GM12878 (cell line): Measurements from ENCODE around the gene MMEL1. TPM values are rescaled to one million over a fixed set of nuclear protein-coding genes. Genes with fewer than 3 reads are reported as not detected.

Experiments used
- BMI1 ChIP-seq: fragments of 450-650 bp; IDR thresholded peaks from 2 replicates; pipeline ENCODE4 v1.6.1; 2016; ENCODE audit warnings: mild to moderate bottlenecking, moderate library complexity, borderline replicate concordance
- CBFB ChIP-seq: IDR thresholded peaks from 2 replicates; pipeline ENCODE4 v1.6.1; 2016; ENCODE audit warnings: antibody characterized with exemption, low read depth
- CHD4 ChIP-seq: fragments of 200-600 bp; sonication (generic); IDR thresholded peaks from 2 replicates; pipeline ENCODE4 v1.6.1; 2016; ENCODE audit warnings: mild to moderate bottlenecking
- CREB1 ChIP-seq: IDR thresholded peaks from 2 replicates; pipeline ENCODE4 v1.6.1; 2012; ENCODE audit warnings: low read depth, mild to moderate bottlenecking, inconsistent platforms
- DPF2 ChIP-seq: fragments of 450-650 bp; IDR thresholded peaks from 2 replicates; pipeline ENCODE4 v1.6.1; 2017; ENCODE audit warnings: mild to moderate bottlenecking
- ELK1 ChIP-seq: IDR thresholded peaks from 2 replicates; pipeline ENCODE4 v1.6.1; 2012; ENCODE audit warnings: low read depth, low read length, improper control_type of control experiment
- EP300 ChIP-seq, 2 experiments: fragments of 150-350 bp in 1 of 2; IDR thresholded peaks; 2 replicates each; pipeline ENCODE4 v1.6.1; 2011 to 2012; ENCODE audit warnings: low read depth in 2 of 2, low read length in 2 of 2, borderline replicate concordance in 1 of 2, improper control_type of control experiment in 1 of 2, inconsistent platforms in 1 of 2; ENCODE audit not compliant: control insufficient read depth in 1 of 2
- HDAC6 ChIP-seq: fragments of 200-600 bp; sonication (generic); IDR thresholded peaks from one replicate; pipeline ENCODE4 v1.8.0; 2017; ENCODE audit warnings: antibody characterized with exemption; ENCODE audit not compliant: unreplicated experiment
- HDGF ChIP-seq: fragments of 450-650 bp; IDR thresholded peaks from 2 replicates; pipeline ENCODE4 v1.6.1; 2016; ENCODE audit warnings: antibody characterized with exemption
- HSF1 ChIP-seq: fragments of 150-350 bp; IDR thresholded peaks from 2 replicates; pipeline ENCODE4 v1.6.1; 2014; ENCODE audit warnings: mild to moderate bottlenecking, low read depth, low read length
- JUND ChIP-seq: IDR thresholded peaks from 2 replicates; pipeline ENCODE4 v1.6.1; 2012; ENCODE audit warnings: low read depth, mild to moderate bottlenecking, low read length, improper control_type of control experiment, moderate library complexity
- NRF1 ChIP-seq: conservative IDR thresholded peaks from 2 replicates; pipeline ENCODE4 v1.6.1; 2011; ENCODE audit warnings: mild to moderate bottlenecking, low read depth, low read length, improper control_type of control experiment
- PAX5 ChIP-seq: IDR thresholded peaks from 2 replicates; pipeline ENCODE4 v1.6.1; 2011; ENCODE audit warnings: low read depth, low read length, borderline replicate concordance
- POU2F2 ChIP-seq: IDR thresholded peaks from 3 replicates; pipeline ENCODE4 v1.6.1; 2011; ENCODE audit warnings: low read depth, mild to moderate bottlenecking, low read length, borderline replicate concordance
- SIX5 ChIP-seq: IDR thresholded peaks from 2 replicates; pipeline ENCODE4 v1.6.1; 2011; ENCODE audit warnings: mild to moderate bottlenecking, low read depth, low read length, moderate library complexity; ENCODE audit not compliant: severe bottlenecking
- SUPT20H ChIP-seq: IDR thresholded peaks from 2 replicates; pipeline ENCODE4 v1.6.1; 2011; ENCODE audit warnings: low read depth, mild to moderate bottlenecking, low read length, moderate library complexity, borderline replicate concordance; ENCODE audit not compliant: control insufficient read depth
- TBL1XR1 ChIP-seq: IDR thresholded peaks from 2 replicates; pipeline ENCODE4 v1.6.1; 2012; ENCODE audit warnings: low read depth, low read length, improper control_type of control experiment
- ZBTB33 ChIP-seq: fragments of 450-650 bp; IDR thresholded peaks from 2 replicates; pipeline ENCODE4 v1.6.1; 2017; ENCODE audit warnings: mild to moderate bottlenecking
- ZNF217 ChIP-seq: fragments of 450-650 bp; IDR thresholded peaks from 2 replicates; pipeline ENCODE4 v1.6.1; 2017; ENCODE audit warnings: antibody characterized with exemption, mild to moderate bottlenecking
- ZNF274 ChIP-seq: IDR thresholded peaks from one replicate; pipeline ENCODE4 v1.8.0; 2011; ENCODE audit not compliant: insufficient read length, insufficient read depth
- ZNF622 ChIP-seq: fragments of 450-650 bp; IDR thresholded peaks from 2 replicates; pipeline ENCODE4 v1.6.1; 2017; ENCODE audit warnings: mild to moderate bottlenecking, inconsistent platforms
- polyA plus RNA-seq, 11 experiments: library from polyadenylated mRNA; depleted of rRNA in 4 of 11; unstranded in 6 of 11; stranded (reverse) in 5 of 11; fragments of >200 nt; fragmentation: Nextera tagmentation in 4 of 11; fragmentation: Illumina TruSeq in 1 of 11; extraction: Ambion mirVana in 4 of 11; extraction: Trizol in 1 of 11; gene quantifications; 1 replicate in 1 of 11; 2 replicates in 10 of 11; pipeline versions ENCODE4 v1.2.1 to v1.2.3, GENCODE V29; 2011 to 2016; ENCODE audit warnings: inconsistent platforms in 2 of 11, missing spikeins in 2 of 11, low read depth in 1 of 11
- total RNA-seq, 4 experiments: library from RNA; depleted of rRNA in 3 of 4; stranded (reverse); fragments of >200 nt in 3 of 4; fragmentation: Illumina TruSeq in 1 of 4; extraction: Trizol in 1 of 4; gene quantifications; 2 replicates each; pipeline versions ENCODE4 v1.2.1 to v1.2.3, GENCODE V29; 2013 to 2021
- TF ChIP-seq, protein P1 (sequence below): IDR thresholded peaks from 2 replicates; pipeline ENCODE4 v1.6.1; 2011; ENCODE audit warnings: mild to moderate bottlenecking, low read depth, low read length, moderate library complexity; ENCODE audit not compliant: insufficient replicate concordance
- TF ChIP-seq, protein P2 (sequence below): fragments of 450-650 bp; IDR thresholded peaks from 2 replicates; pipeline ENCODE4 v1.6.1; 2017; ENCODE audit warnings: antibody characterized with exemption, mild to moderate bottlenecking, moderate library complexity

MMEL1 gene
- total and polyA plus RNA-seq, 10 of the 15 experiments (the other 5 are each of a cell fraction or from before 2014, with no cell fraction given) = 0.11 TPM; not detected in 9

DNA sequence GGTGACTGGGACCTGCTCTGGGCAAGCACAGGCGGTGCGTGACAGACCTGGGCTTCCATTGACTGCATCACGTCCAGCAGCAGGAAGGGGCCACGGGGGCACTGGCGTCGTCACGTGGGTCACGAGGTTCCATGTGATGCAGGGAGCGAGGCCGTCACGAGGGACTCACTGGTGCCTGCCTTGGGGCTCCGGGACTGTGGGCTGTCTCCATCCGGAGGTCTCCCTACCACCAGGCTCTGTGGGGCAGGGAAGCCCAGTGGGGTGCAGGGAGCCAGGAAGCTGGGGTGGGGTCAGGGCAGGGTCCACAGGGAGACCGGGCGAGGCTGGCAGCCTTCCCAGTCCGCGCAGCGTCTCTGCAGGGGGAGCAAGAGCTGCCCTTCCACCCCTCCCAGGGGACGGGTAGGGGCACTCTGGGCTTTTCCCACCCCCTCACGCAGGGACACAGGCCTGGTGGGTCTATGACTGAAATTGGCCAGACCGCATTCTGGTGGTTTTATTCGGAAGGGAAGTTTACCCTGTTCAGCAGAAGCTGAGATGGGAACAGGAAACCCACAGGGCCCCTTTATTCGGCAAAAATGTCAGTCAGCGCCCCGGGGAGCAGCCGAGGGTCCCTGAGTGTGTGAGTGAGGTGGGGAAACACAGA, 77.1 kb downstream of the MMEL1 start (continued):
- TF ChIP-seq HDAC6 = no peak
- TF ChIP-seq JUND = no peak
- no peak for TF ChIP-seq NRF1
- TF ChIP-seq, protein P1, sequence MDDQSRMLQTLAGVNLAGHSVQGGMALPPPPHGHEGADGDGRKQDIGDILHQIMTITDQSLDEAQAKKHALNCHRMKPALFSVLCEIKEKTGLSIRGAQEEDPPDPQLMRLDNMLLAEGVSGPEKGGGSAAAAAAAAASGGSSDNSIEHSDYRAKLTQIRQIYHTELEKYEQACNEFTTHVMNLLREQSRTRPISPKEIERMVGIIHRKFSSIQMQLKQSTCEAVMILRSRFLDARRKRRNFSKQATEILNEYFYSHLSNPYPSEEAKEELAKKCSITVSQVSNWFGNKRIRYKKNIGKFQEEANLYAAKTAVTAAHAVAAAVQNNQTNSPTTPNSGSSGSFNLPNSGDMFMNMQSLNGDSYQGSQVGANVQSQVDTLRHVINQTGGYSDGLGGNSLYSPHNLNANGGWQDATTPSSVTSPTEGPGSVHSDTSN = no peak
- no peak for TF ChIP-seq BMI1
- no peak for TF ChIP-seq ZNF217
- peak; percentile 64 to 72; a peak in 3 of 4 replicates for TF ChIP-seq EP300 (IDR thresholded peaks at IDR 0.05; ENCODE audit: borderline replicate concordance in 1 of 2, control insufficient read depth in 1 of 2, low read depth in 2 of 2, low read length in 2 of 2)
- TF ChIP-seq ZNF622 = no peak
- TF ChIP-seq CREB1 = 0 out of 2 replicates have a peak, but pooled peaks have one; percentile 5
- TF ChIP-seq, protein P2, sequence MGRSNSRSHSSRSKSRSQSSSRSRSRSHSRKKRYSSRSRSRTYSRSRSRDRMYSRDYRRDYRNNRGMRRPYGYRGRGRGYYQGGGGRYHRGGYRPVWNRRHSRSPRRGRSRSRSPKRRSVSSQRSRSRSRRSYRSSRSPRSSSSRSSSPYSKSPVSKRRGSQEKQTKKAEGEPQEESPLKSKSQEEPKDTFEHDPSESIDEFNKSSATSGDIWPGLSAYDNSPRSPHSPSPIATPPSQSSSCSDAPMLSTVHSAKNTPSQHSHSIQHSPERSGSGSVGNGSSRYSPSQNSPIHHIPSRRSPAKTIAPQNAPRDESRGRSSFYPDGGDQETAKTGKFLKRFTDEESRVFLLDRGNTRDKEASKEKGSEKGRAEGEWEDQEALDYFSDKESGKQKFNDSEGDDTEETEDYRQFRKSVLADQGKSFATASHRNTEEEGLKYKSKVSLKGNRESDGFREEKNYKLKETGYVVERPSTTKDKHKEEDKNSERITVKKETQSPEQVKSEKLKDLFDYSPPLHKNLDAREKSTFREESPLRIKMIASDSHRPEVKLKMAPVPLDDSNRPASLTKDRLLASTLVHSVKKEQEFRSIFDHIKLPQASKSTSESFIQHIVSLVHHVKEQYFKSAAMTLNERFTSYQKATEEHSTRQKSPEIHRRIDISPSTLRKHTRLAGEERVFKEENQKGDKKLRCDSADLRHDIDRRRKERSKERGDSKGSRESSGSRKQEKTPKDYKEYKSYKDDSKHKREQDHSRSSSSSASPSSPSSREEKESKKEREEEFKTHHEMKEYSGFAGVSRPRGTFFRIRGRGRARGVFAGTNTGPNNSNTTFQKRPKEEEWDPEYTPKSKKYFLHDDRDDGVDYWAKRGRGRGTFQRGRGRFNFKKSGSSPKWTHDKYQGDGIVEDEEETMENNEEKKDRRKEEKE = no peak
- TF ChIP-seq HSF1 = no peak
- TF ChIP-seq POU2F2 = no peak
- TF ChIP-seq CHD4 = no peak
- no peak for TF ChIP-seq SUPT20H
- TF ChIP-seq ZNF274 = no peak
- no peak for TF ChIP-seq HDGF
- 0 out of 2 replicates have a peak, but pooled peaks have one; percentile 45 for TF ChIP-seq PAX5
- TF ChIP-seq TBL1XR1 = peak; percentile 18; the same call in 1 of the 2 replicates
- TF ChIP-seq CBFB = peak; percentile 89
- peak; percentile 73 for TF ChIP-seq DPF2
- no peak for TF ChIP-seq SIX5
- no peak for TF ChIP-seq ZBTB33
- TF ChIP-seq ELK1 = no peak
